GM21526 (cell line): ENCODE results near the gene LCN1.
"Not testable (repeated sequence)": the region's sequence is repeated elsewhere in the genome, so short reads cannot be mapped to it uniquely, and the experiment has no call there.

ENCODE experiments used
- ATAC-seq: cut with Tn5 transposase; IDR thresholded peaks from one replicate; pipeline ENCODE4 v1.9.1; 2021; ENCODE audit warnings: moderate library complexity; ENCODE audit not compliant: unreplicated experiment, low FRiP score

The LCN1 gene

GRCh38 chr9:135504262-135505243 is 16.7 kb upstream of the LCN1 start:
- ATAC-seq = no peak

DNA sequence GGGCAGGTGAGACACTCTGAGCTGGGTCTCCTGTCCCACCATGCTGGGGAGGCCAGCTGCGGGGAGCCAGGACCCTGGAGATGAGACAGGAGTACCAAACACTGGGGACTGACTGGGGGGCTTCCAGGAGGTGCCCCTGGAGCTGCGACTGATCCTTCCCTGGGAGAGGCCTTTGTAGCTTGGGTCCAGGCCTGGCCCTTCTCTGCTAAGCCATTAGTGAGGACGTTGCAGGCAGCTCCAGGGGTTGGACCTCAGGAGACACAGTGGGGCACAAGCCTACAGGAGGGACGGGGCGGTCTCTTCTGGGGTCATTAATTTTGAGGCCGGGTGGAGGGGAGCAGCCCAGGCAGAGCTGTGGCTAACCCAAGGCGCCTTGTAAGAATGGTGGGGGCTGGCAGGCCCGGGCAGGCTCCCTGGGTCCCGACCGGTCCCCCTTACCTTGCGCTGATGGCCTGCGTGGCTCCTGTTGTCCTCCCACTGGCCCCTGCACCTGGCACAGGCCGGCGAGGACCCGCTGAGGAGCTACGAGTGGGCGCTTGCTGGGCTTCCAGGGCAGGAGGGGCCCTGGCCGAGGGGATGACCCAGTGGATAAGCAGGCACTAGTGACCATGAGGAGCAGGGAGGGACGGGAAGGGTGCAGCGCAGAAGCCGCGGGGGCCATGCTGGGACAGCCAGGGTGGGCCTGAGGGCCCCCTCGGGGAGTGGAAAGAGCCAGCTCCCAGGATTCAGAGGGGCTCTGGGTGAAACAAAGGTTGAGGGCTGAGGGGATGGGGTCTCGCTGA is 15.6 kb upstream of the LCN1 start:
- no peak for ATAC-seq

GRCh38 chr9:135506327-135507103 is 14.7 kb upstream of the LCN1 start:
- ATAC-seq = no peak

DNA sequence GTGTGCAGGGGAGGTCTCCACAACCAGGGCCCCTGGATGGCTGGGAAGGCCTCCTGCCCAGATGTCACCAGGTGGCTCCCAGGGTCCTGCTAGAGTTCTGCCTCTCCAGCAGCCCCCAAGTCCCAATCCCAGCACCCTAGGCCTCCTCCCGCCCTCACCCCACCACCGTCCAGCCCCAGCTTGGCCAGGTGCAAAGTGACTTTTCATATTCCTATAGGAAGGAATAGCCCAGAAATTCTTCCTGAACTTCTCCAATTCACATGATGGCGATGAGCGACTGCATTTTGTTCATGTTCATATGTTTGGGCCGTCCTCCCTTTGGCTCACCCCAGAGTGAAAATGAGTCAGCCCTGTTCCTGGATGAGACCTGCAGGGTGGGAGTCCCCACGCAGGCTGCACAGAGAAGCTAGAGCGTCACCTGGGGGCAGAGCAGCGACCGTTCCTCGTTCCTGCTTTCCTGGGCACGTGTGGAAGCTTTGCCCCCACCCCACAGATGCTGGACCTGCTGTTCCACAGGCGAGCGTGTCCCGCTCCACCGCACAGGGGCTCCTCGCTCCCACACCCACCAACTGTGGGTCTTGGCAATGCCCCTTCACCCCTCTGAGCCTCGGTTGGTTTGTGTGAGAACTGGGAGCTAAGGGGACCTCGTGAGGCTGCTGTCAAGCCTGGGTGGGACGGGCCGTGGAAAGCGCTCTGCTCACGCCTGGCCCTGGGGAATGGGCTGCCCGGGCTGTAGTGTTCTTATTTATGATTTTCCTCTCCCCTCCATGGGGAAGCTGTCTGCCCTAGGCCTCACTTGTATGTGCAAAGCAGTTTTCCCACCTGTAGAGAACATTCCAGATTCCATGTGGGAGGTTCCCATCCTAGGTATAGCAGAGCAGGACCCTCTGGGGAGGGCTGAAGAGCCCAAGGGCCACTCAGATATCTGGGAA is 13.9 kb upstream of the LCN1 start:
- ATAC-seq = no peak

DNA sequence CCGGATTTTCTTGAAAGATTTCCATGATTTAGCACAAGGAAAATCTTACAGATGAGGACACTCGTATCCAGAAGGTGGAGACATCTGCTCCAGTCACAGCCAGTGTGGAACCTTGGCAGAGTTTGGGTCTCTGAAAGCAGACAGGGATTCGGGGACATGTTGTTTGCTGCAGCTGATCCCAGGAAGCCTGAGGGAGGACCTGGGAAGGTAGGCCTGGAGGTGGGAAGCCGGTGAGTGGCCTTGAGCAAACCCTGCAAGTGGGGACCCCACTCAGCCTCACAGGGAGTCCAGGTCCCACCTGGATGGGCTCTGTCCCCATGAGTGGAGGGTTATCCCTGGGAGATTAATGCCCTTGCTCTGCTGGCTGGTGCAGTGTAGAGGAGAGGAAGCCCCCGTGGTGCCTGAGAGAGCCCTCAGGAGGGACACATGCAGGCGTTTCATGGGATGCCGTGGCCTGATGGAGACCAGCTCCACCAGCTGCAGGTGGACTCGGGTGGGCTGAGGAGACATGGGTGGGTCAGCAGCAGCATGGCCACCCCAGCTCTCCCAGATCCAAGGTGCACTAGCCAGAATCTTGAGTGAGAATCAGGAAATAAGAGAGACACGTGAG is 12.9 kb upstream of the LCN1 start:
- ATAC-seq = no peak

DNA sequence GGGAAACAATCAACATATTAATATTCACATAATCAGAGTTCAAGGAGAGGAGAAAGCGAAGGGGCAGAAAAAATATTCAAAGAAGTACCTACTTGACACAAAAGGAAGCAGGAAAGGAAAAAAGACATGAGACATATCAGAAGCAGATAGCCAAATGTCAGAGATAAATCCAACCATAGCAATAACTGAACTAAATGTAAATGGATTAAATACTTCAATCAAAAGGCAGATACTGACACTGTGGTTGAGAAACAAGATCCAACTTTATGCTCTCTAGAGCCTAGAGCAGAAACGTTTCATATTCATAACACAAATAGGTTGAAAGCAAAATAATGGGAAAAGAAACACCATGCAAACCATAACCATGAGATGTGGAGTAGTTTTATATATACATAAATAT is 11.8 kb upstream of the LCN1 start:
- ATAC-seq = no peak

- no peak for ATAC-seq
Measured at GRCh38 chr9:135512241-135512603, 9.0 kb upstream of the LCN1 start.

DNA sequence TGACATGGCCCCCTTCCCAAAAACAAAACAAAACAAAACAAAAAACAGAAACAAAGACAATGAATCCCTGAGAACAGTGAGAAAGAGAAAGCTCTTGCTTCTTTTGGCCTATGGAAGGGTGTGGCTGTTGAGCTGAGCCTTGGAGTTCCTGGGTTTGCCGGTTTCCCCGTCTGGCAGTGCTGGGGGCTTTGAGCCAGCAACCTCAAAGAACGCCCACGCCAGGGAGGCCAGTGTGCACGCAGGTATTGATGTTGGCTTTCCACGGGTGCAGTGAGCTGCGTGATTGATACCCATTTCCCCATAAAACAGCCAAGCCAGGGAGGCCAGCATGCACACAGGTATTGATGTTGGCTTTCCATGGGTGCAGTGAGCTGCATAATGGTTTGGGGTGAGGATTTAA is 8.3 kb upstream of the LCN1 start:
- ATAC-seq = no peak

DNA sequence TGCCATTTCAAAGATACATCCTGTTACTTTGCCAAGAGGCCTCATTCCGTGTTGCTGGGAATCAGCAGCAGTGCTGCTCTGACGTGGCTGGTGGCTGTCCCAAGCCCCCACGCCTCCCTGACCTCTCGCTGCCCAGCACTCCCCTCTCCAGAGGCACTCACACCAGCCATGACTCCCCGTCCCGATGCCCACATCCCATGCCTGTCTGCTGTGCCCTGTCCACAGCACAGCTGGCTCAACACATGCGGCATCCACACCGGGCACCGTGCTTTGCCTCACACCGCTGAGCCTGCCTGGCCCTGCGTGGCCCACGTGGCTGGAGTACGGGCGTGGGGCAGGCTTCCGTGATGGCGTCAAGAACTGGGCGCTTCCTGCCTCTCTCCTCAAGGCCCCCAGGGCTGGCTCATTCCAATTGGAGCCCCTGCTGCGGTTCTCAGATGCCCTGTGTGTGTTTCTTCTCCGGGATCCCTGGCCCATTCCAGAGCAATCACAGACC is 7.8 kb upstream of the LCN1 start:
- ATAC-seq = no peak

DNA sequence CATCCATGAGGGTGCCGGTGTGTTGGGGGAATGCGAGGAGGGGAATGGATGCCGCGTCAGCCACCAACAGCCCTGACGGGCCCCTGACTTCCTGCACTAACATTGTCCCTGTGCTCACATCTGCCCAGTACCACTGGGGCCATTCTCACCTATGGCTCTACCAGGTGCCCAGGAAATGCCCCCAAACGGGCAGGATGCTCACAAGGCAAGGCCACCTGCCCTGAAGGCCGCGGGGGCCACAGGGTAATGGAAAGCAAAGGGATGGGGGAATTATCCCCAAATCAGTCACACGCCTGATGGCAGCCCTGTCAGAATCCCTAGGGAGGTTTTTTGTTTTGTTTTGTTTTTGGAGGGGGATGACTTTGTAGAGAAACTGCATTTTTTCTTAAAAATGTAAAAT is 7.3 kb upstream of the LCN1 start:
- ATAC-seq = not testable (repeated sequence)

GRCh38 chr9:135514342-135515082 is 6.7 kb upstream of the LCN1 start:
- ATAC-seq = no peak

GRCh38 chr9:135515083-135515951 is 5.9 kb upstream of the LCN1 start:
- no peak for ATAC-seq

- ATAC-seq = no peak
Measured at GRCh38 chr9:135516132-135516860, 4.9 kb upstream of the LCN1 start.

GRCh38 chr9:135517407-135517822 is 3.8 kb upstream of the LCN1 start:
- no peak for ATAC-seq

GRCh38 chr9:135519179-135519971 is 1.9 kb upstream of the LCN1 start:
- ATAC-seq = no peak

- ATAC-seq = no peak
Measured at GRCh38 chr9:135521608-135522095, 412 bp downstream of the LCN1 start.
